ENCODE results near the gene CD300A. TPM values are rescaled to one million over a fixed set of nuclear protein-coding genes. Genes with fewer than 3 reads are reported as not detected.

The CD300A gene
- total and polyA plus RNA-seq, 2 of the 4 experiments (the other 2 are of a cell fraction), result not detected

DNA sequence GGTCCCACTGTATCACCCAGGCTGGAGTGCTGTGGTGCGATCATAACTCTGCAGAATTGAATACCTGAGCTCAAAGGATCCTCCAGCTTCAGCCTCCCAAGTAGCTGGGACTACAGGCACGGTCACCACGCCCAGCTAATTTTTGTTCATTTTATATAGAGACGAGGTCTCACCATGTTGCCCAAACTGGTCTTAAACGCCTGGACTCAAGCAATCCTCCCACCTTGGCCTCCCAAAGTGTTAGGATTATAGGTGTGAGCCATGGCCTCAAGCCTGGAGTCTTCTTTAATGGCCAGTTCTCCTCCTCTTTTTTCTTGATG, 64.4 kb downstream of the CD300A start:
- intact Hi-C loops (cut with micrococcal nuclease), result no loop called here
- CTCF ChIA-PET, result no interaction called here

More for the DNA sequence above, 64.4 kb downstream of the CD300A start:
- POLR2A ChIA-PET (ENCODE audit: unreplicated experiment), result no interaction called here
- no peak overlapping the region for H2AK9ac ChIP-seq (replicated peaks; ENCODE audit: low read depth, low read length, poor library complexity)
- H3K36me3 ChIP-seq (ENCODE audit: control insufficient read depth, insufficient read depth, low read length), result no peaks in the 10 kb centered on the region
- H2AFZ ChIP-seq (replicated peaks; ENCODE audit: low read length, poor library complexity), result no peak overlapping the region
- no peak overlapping the region for H2BK20ac ChIP-seq (ENCODE audit: low read depth, low read length)
- H4K91ac ChIP-seq (ENCODE audit: insufficient read depth, low read depth, low read length), result no peak overlapping the region
- in situ Hi-C loops (cut with MboI; ENCODE audit: low sequenced_read_pairs) (no loop called here), dilution Hi-C loops (cut with HindIII; ENCODE audit: low sequenced_read_pairs, unreplicated experiment) (no loop called here)
- H3K23ac ChIP-seq (ENCODE audit: low read depth, low read length), result no peak overlapping the region
- 60% methylated on average over 1 of the region's 5 CpGs; no CpG with 5 or more reads in 1 of the 2 experiments for WGBS, 2 experiments (ENCODE audit: extremely low coverage in 2 of 2, insufficient read length in 1 of 2)
- no peaks in the 10 kb centered on the region for H3K27me3 ChIP-seq (ENCODE audit: control insufficient read depth, insufficient read depth, low read length)
- H2BK120ac ChIP-seq (ENCODE audit: low read depth, low read length), result no peak overlapping the region
- no peaks in the 10 kb centered on the region for H3K4me1 ChIP-seq (ENCODE audit: control insufficient read depth, insufficient read depth, low read length)
- no peak for ATAC-seq (ENCODE audit: low read depth)
- H4K20me1 ChIP-seq (ENCODE audit: insufficient read depth, low read length), result no peaks in the 10 kb centered on the region
- TF ChIP-seq POLR2A (IDR thresholded peaks at IDR 0.05; ENCODE audit: low read depth, low read length), result no peak
- TF ChIP-seq, protein P1, sequence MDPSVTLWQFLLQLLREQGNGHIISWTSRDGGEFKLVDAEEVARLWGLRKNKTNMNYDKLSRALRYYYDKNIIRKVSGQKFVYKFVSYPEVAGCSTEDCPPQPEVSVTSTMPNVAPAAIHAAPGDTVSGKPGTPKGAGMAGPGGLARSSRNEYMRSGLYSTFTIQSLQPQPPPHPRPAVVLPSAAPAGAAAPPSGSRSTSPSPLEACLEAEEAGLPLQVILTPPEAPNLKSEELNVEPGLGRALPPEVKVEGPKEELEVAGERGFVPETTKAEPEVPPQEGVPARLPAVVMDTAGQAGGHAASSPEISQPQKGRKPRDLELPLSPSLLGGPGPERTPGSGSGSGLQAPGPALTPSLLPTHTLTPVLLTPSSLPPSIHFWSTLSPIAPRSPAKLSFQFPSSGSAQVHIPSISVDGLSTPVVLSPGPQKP (IDR thresholded peaks at IDR 0.05; ENCODE audit: borderline replicate concordance, low read depth, low read length), result no peak
- no peak overlapping the region for H3K4me2 ChIP-seq (ENCODE audit: low read depth, low read length)
- no peak overlapping the region for H4K8ac ChIP-seq (ENCODE audit: low read depth in 2 of 2, low read length in 2 of 2)
- no peak overlapping the region for H3K14ac ChIP-seq (replicated peaks; ENCODE audit: low read depth, low read length)
- no peak overlapping the region for H3K18ac ChIP-seq (ENCODE audit: low read depth, low read length)
- H2AK5ac ChIP-seq (ENCODE audit: low read depth, low read length), result no peak overlapping the region
- H2BK15ac ChIP-seq (ENCODE audit: low read depth, low read length), result no peak overlapping the region
- H3K4ac ChIP-seq (ENCODE audit: low read depth, low read length), result no peak overlapping the region
- H3K79me1 ChIP-seq (ENCODE audit: low read depth in 1 of 2, low read length in 2 of 2), result no peaks in the 10 kb centered on the region
- H3K9me1 ChIP-seq (ENCODE audit: insufficient read depth, low read length), result no peaks in the 10 kb centered on the region
- no peak for DNase-seq
- BruUV-seq (replicated peaks), result no TSS peak
- no peak overlapping the region for H3K27ac ChIP-seq (ENCODE audit: insufficient read depth, low read length)
- no peak overlapping the region for H3K56ac ChIP-seq (ENCODE audit: extremely low read depth, insufficient read depth, low read length)
- peaks cover 32% of the 10 kb centered on the region for H3K9me3 ChIP-seq (ENCODE audit: control insufficient read depth, insufficient read depth, low read length)
- H3K9ac ChIP-seq (ENCODE audit: low read depth, low read length), result no peak overlapping the region
- no peak overlapping the region for H4K5ac ChIP-seq (ENCODE audit: low read depth, low read length)
- H2BK5ac ChIP-seq (ENCODE audit: low read depth, low read length, poor library complexity, severe bottlenecking), result no peak overlapping the region
- no peak overlapping the region for H3K4me3 ChIP-seq (ENCODE audit: insufficient read depth, low read depth, low read length)

All from IMR-90 (cell line).